HL-60/S4 treated with retinoic acid at 250 ng/mL for 4 days and 3 days (cell line): ENCODE measurements around the gene NACAD.

Experiments
- in situ Hi-C: fragments of 300-500 bp; cut with MboI; formaldehyde crosslinking; loops from 2 replicates; pipeline ENCODE4 v1.7.0; 2022; ENCODE audit warnings: low sequenced_read_pairs

Gene NACAD

DNA sequence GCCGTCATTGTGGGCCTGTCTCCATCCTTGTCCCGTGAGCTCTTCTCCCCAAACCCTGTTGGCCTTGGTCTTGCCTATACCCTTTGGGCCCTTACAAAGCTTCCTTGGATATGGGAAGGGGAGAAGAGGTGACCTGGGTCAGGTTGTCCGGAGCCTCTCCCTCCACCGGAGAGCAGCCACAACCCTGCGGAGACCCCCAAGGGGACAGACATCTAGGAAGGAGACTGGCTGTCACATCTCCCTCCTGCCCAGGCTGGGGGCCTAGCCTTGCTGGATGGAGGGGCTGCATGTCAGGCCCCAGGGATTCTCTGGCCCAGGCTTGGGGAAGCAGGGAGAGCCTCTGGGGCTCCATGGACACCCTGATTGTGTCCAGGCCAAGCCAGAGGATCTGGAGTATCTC is 11.8 kb downstream of the NACAD start:
- in situ Hi-C loops, result no loop called here

DNA sequence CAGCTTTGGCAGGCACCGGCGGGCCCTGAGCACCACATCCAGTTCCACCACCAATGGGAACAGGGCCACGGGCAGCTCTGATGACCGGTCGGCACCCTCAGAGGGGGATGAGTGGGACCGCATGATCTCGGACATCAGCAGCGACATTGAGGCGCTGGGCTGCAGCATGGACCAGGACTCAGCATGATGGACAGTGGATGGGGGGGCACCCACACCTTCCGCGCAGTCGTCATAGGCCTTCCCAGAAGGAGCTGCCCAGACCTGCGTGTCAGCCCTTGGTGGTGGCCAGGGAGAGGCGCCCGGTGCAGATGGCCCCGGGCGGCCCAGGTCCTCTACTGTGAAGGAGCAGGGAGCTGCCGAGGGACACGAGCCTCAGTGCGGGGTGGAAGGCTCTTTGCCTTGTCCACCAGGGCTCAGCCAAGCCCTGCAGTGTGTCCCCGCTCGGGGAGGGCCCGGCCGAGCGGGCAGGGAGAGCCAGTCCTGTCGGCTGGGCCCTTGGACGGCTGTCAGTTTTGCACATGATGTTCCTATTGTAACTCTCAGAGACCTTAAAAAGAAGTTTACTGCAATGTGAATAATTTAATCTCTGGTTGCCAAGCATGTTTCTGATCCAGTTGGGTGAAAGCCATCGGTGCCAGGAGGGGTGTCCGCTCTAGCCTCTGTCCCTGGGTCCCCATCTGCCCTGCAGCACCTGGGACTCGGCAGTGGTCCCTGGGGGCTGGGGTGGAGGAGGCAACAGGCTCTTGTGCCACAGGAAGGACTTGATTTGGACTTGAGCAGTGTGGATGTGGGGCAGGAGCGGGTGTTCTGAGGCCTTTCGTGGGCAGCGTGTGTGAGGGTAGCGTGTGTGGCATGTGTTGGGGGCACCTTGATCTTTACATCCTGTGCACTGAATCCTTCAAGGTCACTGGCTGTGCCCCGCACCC is 12.6 kb downstream of the NACAD start:
- in situ Hi-C loops, result no loop called here

DNA sequence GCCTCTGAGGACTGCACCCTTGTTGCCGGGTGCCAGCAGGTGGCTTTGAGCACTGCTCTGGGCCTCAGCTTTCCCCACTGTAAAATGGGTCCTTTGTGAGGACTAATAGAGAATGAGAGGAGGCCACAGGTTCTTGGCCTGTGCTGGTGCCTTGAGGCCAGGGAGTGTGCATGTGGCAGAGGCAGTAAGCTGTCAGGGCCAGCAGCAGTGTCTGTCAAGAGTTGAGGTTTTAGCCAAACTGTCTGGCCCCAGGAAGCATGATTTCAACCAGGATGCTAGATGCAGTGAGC is 13.5 kb downstream of the NACAD start:
- in situ Hi-C loops, result no loop called here

DNA sequence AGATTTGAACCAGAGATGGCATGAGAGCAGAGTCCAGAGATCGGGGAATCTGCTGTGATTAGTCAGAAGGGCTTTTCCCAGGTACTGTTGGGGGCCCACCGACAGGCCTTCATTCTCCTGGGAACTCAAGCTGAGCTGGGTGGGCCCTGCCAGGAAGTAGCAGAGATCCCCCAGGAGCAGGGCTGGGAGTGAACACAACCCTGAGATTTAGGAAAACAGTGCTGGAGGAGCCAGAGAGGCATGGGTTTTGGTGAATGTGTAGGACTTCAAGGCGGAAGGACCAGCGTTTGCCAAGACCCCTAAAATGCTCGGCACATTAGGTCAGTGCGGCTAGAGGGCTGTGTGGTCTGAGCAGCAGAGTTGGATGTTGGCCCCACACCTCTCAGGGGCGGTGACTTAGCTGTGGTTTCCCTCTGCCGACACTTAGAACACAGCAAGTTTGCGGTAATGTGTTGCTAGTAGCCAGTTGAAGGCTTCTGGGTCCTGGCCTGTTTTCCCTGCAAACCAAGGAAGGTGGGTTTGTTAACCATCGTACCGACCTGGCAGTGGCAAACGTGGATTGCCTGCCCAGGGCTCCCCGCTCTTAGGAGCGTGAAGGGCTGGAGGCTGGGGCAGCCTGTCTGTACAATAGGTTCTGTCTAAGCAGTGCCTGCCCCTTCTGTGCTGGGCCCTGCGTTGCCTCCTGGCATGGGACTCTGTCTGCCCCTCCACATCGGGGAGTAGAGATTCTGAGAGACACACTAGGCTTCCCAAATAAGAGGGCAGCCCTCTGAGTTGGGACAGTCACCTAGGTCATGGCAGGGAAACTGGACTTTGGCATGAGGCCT is 14.0 kb downstream of the NACAD start:
- in situ Hi-C loops, result no loop called here

DNA sequence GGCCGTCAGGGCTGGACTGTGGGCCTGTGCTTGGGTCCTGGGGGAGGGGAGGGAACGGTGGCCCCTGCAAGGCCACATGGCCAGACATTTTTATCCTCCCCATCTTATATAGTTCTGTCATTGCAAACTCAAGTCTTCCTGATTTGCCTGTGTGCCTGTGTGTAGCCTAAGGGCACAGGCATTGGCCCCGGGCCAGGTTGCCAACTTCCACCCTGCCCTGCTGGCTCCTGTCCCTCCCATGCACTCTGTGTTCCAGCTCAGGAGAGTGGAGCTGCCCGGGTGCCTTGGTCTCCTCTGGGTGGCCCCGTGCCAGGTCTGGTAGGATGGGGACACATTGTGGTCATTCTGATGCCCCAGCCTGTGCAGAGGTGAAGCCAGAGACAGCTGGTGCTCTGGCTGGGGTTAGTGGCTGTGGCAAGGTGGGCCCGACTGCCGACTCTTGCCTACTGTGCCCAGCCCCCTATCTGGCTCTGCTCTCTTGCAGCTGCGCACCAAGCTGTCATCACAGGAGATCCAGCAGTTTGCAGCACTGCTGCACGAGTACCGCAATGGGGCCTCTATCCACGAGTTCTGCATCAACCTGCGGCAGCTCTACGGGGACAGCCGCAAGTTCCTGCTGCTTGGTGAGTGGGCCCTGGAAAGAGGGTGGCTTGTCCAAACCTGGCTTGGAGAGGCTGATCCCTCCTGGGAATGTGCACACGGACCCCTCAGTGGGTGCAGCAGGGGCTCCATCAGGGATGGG is 14.8 kb downstream of the NACAD start:
- in situ Hi-C loops, result no loop called here

DNA sequence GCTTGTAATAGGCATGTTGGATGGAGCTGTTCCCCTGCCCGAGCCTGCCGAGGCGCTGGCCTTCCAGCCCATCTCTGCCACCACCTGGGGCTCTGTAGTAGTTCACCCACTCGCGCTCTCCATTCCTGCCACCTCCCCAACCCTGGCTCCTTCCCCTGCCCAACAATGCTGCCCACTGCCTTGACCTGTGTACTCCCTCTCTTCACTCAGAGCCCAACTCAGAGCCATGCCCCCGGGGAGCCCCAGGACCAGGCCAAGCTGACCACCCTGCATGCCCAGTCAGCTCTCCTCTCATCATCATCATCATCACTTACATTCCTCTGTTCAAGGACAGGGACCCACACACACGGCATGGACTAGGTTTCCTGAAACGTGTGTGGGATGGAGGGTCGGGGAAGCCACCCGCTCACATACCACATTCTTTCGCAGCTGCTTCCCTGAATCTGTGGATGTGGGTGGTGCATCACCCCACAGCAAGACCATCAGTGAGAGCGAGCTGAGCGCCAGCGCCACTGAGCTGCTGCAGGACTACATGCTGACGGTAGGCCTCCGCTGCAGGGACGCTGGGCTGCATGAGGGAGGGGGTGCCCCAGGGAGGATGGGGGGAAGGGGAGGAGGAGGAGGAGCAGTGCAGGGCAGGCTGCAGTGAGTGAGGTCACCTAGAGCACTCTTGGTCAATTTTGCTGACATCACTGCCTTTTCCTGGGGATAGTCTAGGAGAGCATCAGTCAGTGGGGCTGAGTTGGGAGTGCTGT is 15.6 kb downstream of the NACAD start:
- in situ Hi-C loops, result no loop called here

DNA sequence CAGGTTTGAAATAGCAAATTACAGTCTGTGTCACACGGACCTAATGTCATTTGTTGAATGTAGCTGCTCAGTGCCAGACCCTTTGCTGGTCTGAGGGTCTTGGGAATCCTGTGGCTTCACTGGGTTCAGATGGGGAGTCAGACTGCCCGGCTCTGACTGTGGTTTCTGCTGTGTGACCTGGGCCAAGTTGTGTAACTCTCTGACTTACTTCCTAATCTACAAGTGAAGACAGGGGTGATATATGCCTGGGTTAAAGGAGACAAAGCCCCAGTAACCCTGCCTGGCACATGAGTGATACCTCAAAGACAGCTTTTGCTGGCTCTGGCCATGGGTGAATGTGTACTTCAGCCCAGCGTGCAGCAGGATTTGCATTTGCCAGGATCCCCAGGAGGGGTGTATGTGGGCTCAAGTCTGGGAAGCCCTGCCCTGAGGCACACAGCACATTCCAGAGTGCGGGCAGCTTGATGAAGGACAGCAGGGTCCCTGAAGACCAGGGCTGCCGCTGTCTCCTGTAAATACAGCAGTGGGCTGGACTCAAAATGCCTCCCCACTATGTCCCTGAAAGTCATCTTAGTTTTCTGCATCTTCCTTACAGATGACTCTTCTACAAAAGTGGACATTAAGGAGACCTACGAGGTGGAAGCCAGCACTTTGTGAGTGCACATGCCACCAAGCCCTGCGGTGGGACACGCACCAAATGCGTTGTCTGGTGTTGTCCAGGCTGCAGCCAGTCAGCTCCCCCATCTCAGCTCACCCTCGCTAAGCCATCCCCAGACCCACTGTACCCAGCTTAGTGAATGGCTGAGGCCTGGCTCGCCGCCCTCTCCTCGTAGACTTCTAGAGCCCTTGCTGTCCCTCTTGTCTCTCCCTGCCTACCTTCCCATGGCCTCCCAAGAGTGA is 16.4 kb downstream of the NACAD start:
- in situ Hi-C loops, result no loop called here

DNA sequence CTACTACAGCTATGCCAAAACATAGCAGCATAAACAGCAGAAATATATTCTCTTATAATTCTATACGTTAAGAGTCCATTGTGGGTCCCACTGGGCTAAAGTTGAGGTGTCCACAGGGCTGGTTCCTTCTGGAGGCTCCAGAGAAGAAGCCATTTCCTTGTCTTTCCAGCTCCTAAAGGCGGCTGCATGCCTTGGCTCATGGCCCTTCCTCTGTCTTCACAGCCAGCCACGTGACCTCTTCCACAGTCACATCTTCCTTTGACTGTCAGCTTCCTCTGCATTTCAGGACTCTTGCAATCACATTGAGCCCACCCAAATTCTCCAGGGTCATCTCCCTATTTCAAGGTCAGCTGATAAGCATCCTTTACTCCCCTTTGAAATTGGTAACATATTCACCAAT is 17.2 kb downstream of the NACAD start:
- in situ Hi-C loops, result no loop called here

DNA sequence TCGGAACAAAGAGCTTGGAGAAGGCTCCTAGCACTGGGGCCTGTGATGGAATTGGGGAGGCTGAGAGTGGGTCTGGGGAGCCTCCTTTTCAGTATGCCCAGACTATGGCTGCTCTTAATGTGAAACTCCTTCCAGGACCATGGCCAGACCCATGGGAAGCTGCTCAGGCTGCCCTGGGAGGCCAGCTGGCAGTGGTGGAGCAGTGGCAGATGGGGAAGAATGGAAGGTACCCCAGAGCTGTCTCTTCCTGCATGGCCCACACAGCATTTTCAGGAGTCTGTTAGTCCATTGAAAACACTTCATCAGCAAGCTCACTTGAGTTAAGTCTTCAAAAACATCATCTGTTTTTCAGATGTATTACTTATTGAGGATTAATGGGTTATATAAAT is 18.5 kb downstream of the NACAD start:
- in situ Hi-C loops, result no loop called here

DNA sequence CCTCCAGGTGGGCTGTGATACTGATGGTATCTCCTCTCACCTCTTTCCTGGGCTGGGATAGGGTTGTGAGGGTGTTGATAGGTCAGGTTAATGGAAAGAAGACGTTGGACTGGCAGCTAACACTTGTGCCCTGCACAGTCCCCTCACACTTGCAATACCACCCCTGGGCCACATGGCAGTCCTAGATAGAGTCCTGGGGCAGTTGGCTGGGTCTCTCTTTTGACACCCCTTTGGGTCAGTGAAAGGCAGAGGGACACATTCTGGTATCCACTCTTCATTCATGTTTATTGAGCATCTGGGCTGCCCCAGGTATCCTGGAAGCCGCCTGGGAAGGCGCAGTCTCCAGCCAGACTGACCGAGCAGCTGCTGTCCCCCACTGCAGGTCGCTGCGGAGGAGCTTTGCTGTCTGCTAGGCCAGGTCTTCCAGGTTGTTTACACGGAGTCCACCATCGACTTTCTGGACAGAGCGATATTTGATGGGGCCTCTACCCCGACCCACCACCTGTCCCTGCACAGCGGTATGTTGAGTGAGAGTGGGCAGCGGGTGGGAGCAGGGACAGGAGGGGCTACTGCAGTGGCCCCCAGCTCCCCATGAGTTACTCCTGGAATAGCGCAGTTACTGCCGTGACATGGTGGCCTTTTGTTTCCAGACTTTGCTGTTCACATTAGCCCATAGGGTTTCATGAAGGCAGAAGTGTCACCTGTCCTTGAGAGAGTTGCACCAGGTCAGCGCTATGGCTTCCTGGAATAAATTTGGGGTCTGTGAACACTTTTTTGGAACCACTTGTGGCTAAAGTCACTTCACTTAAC is 19.1 kb downstream of the NACAD start:
- in situ Hi-C loops, result no loop called here

DNA sequence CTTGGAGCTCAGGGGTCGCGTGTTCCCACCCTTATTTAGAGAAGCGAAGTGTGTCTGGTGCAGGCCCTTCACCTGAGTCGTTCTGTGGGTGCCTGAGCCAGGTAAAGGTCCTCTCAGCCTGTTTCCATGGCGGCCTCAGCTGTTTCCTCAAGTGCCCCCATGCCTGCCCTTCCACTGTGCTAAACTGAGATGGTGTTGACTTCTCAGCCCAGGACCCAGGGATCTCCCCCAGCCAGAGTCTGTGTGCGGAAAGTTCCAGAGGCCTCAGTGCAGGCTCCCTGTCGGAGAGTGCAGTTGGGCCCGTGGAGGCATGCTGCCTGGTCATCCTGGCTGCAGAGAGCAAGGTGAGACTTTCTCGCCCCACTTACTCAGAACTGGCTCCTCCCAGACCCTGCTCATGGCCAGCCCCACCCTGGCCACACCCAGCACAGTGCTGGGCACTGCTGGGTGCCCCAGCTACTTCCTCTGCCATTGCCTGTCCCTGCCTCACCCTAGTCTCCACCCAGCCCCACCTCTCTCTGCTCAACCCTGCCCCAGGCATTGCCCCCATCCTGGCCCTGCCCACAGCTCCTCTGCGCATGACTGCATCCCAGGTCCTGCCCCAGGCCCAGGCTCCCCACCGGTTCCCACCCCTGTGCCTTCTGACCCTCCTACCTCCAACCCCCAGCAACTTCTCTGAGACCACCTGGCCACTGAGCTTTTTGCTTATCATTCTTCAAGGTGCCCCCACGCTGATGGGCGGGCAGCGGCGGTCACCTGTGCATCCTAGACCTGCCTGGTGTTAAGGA is 20.3 kb downstream of the NACAD start:
- in situ Hi-C loops, result no loop called here

DNA sequence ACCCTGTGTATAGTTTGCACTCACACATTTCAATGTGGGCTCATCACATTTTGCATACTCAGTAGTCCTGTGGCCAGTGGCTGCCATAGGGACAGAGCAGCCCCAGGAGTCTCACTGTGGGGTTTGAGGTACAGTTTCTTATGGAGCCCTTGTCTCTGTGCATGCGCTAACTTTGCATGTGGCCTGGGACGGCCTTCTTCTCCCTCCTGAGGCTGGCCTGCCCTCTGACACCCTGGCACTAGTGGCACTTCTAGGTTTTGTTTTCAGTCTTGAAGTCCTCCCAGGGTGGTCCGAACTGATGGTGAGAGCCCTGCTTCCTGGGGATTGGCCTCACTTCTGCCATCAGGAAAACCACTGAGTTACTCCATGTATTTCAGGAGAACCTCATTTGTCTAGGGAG is 21.2 kb downstream of the NACAD start:
- in situ Hi-C loops, result no loop called here

DNA sequence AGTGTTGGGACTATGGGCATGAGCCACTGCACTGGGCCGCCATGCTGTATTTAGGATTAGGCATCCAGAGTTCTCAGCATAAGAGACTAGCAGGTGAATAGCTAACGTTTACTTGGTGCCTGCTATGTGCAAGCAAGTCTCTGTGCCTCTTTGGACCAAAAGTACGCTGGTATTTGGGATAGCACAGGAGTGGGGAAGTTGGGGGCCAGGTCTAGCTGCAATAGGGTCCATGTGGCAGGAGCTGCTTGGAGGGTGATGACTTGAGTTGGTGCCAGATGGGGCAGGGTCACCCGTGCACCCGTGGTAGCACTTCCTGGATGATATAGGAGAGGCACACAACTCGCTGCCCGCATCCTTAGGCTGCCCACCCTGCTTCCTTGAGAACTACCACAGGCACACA is 22.4 kb downstream of the NACAD start:
- in situ Hi-C loops, result no loop called here

DNA sequence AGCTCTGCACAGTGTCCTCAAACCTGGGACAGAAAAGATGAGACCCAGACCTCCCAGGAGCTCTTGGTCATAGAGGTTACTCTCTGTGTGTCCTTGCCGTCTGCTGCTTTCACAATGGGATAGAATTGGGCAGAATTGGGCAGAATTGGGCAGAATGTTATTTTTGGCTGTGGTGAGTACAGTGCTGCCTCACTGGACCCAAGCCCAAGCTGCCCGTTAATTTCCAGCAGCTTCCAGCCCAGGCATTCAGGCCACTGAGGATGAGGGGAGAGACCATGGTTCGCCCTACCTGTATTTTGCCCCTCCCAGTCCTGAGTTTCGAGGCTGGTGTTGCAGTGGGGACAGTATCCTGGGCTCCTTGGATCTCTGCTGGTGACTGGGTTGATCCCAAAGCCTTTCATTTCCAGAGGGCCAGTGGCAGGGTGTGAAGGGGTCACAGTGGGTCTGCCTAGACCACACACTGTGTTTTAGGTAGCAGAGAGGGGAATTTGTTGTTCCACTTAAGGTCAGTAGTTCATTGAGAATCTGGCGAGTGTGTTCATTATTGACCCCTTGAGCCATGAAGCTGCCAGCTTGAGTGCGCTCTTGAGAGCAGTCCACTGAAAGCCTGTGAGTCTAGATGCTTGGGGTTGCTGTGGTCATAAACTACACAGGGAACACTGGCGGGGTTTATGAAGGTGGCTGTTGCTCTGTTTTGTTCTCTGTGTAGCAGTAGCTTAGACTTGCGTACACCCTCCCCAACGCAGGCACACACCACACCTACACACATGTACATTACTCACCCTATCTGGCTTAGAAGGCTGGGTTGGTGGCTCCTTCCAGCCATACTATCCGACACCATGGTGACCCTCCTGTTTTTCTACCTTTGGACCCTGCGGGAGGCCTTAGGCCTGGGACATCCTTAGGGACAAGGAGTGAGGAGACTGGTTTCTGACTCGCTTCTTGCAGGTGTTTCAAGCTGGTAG is 23.5 kb downstream of the NACAD start:
- in situ Hi-C loops, result no loop called here

DNA sequence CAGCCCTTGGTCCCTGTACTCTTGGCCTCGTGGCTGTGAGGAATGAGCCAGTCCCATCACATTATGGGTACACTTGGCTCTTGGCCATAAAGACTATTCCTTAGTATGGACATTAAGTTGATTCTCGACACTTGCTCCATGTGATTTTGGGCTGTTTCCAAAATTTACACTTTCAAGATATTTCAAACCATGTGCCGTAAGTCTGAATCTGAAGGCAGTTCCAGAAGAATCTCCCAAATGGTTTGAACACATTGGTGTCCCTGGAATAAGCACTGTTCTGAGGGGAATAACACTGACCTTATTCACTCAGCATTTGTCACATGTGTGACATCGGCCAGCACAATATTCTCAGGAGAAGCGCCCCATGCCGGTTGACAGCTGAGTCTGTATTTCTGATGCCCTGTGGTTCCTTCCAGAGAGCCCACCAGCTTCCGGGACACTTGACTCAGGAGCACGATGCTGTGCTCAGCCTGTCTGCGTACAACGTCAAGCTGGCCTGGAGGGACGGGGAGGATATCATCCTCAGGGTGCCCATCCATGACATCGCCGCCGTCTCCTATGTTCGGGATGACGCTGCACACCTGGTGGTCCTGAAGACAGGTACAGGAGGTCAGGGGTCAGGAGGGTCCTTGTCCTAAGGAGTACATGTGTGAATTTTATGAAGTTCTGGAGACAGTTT is 24.6 kb downstream of the NACAD start:
- in situ Hi-C loops, result no loop called here

DNA sequence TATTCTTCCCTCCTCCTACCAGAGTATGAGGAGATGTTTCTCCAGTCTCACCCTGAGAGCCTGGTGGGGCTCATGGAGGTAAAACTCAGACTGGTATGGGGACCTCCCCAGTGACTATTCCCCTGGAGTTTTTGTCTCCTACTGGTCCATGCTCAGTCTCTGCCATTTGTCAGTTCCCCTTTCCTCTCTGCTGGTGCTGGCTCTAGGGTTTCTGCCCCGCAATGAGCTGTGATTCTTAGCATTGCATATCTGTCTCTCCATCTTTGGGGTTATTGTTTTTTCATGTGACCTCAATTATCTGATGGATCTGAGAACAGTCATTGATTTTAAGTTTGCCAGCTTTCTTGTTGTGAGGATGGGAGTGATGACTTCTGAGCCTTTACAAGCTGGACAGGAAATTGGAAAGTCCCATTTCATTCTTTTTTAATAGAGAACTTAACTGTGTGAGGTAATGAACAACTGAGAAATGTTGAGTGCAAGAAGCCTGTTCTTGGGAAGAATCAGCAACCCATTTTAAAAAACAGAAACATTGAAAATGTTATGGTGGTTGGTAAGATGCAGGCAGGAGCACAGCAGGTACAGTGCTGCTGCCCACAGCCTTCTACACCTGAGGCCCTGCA is 26.9 kb downstream of the NACAD start:
- in situ Hi-C loops, result no loop called here
